ENCODE results near the gene CCL4L2.
"Not testable (repeated sequence)": the region's sequence is repeated elsewhere in the genome, so short reads cannot be mapped to it uniquely, and the experiment has no call there.

CCL4L2 gene

GRCh38 chr17:36210439-36211211 lies at the start of gene CCL4L2:
TSS of gene CCL4L2 (plus strand) at chr17:36211063.
- H3K9ac ChIP-seq (ENCODE audit: low read length) = not testable (repeated sequence)

DNA sequence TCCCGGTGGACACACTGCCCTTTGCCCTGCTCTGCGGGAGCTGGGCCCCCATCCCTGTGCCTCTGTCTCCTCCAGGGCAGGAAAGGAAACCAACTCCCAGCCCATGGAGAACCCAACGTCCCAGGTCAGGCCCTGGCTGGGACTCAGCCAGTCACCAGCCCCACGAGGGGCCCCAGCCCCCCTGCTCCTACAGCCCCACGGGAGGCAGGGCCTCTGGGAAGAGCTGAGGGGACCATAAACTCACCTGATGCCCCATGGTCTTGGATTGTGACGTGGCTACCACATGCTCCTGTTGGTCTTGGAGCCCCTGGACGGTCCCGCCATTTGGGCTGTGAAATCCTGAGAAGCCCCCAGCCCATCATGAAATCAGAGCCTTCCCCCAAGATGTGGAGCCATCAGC lies 42.0 kb upstream of the CCL4L2 start:
- not testable (repeated sequence) for H3K9me3 ChIP-seq (ENCODE audit: control insufficient read depth, insufficient read depth, low read depth, low read length); H3K27ac ChIP-seq (ENCODE audit: low read depth, low read length); H3K4me3 ChIP-seq (ENCODE audit: low read depth, low read length); H3K4me1 ChIP-seq (ENCODE audit: control insufficient read depth, insufficient read depth, low read length); H3K9ac ChIP-seq (ENCODE audit: low read length); H3K27me3 ChIP-seq (ENCODE audit: control insufficient read depth, insufficient read depth, low read length); H3K36me3 ChIP-seq (ENCODE audit: control insufficient read depth, insufficient read depth, low read length)

More at GRCh38 chr17:36210439-36211211, at the start of gene CCL4L2:
- H3K4me1 ChIP-seq (ENCODE audit: control insufficient read depth, insufficient read depth, low read length); H3K27me3 ChIP-seq (ENCODE audit: control insufficient read depth, insufficient read depth, low read length); H3K4me3 ChIP-seq (ENCODE audit: low read depth, low read length); H3K27ac ChIP-seq (ENCODE audit: low read depth, low read length); H3K9me3 ChIP-seq (ENCODE audit: control insufficient read depth, insufficient read depth, low read depth, low read length); H3K36me3 ChIP-seq (ENCODE audit: control insufficient read depth, insufficient read depth, low read length): not testable (repeated sequence)

- H3K36me3 ChIP-seq (ENCODE audit: control insufficient read depth, insufficient read depth, low read length); H3K27me3 ChIP-seq (ENCODE audit: control insufficient read depth, insufficient read depth, low read length); H3K9ac ChIP-seq (ENCODE audit: low read length); H3K4me1 ChIP-seq (ENCODE audit: control insufficient read depth, insufficient read depth, low read length); H3K27ac ChIP-seq (ENCODE audit: low read depth, low read length); H3K9me3 ChIP-seq (ENCODE audit: control insufficient read depth, insufficient read depth, low read depth, low read length); H3K4me3 ChIP-seq (ENCODE audit: low read depth, low read length): not testable (repeated sequence)
Measured at GRCh38 chr17:36176536-36176935, 34.3 kb upstream of the CCL4L2 start, which contains the start of gene TBC1D3B. TSS of gene TBC1D3B (minus strand) at chr17:36176636. CDS start at chr17:36175050, 1,586 bp downstream.

DNA sequence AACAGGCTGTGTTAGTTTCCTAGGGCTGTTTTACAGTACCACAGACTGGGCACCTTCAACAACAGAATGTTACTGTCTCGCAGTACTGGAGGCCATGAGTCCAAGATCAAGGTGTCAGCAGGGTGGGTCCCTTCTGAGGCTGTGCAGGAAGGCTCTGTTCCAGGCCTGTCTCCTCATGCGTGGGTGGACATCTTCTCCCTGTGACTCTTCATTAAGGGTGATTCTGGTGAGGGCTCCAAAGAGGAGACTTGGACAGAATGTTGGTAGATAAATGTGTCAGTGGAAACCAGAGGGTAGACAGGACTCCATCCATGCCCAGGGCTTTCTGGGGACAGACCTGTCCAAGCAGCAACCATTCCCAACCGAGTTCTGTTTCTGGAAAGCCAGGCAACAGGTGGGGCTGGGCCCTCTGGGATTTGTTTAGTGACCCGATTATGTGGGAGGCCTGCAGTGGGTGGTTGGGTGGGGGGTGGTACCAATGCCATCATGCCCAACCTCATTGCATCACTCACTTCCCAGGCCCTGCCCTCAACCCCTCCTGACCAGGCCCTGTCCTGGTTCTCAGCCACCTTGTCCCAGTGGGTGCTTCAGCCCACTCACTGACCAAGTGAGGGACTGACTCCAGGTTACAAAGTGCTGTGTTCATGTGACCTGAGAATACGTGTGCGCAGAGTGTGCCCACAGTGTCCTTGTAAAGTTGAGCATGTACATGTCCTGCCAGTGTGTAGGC lies 29.3 kb upstream of the CCL4L2 start:
- not testable (repeated sequence) for H3K4me3 ChIP-seq (ENCODE audit: low read depth, low read length); H3K27ac ChIP-seq (ENCODE audit: low read depth, low read length); H3K9ac ChIP-seq (ENCODE audit: low read length); H3K9me3 ChIP-seq (ENCODE audit: control insufficient read depth, insufficient read depth, low read depth, low read length); H3K36me3 ChIP-seq (ENCODE audit: control insufficient read depth, insufficient read depth, low read length); H3K4me1 ChIP-seq (ENCODE audit: control insufficient read depth, insufficient read depth, low read length)
- H3K27me3 ChIP-seq (ENCODE audit: control insufficient read depth, insufficient read depth, low read length) = peaks cover 24% of the 10 kb centered on the region

GRCh38 chr17:36182176-36183000 lies 28.5 kb upstream of the CCL4L2 start:
- H3K36me3 ChIP-seq (ENCODE audit: control insufficient read depth, insufficient read depth, low read length) = no peaks in the 10 kb centered on the region
- peaks cover 4% of the 10 kb centered on the region; the same call in 1 of the 2 replicates for H3K4me1 ChIP-seq (ENCODE audit: control insufficient read depth, insufficient read depth, low read length)
- H3K9me3 ChIP-seq (ENCODE audit: control insufficient read depth, insufficient read depth, low read depth, low read length) = no peaks in the 10 kb centered on the region
- H3K27ac ChIP-seq (ENCODE audit: low read depth, low read length) = no peak overlapping the region
- H3K4me3 ChIP-seq (ENCODE audit: low read depth, low read length) = peak overlapping the region; percentile 57
- peaks cover 24% of the 10 kb centered on the region for H3K27me3 ChIP-seq (ENCODE audit: control insufficient read depth, insufficient read depth, low read length)
- H3K9ac ChIP-seq (ENCODE audit: low read length) = no peak overlapping the region

GRCh38 chr17:36183001-36183971 lies 27.6 kb upstream of the CCL4L2 start:
- H3K27me3 ChIP-seq (ENCODE audit: control insufficient read depth, insufficient read depth, low read length) = peaks cover 24% of the 10 kb centered on the region
- no peaks in the 10 kb centered on the region for H3K9me3 ChIP-seq (ENCODE audit: control insufficient read depth, insufficient read depth, low read depth, low read length)
- no peak overlapping the region for H3K9ac ChIP-seq (ENCODE audit: low read length)
- H3K27ac ChIP-seq (ENCODE audit: low read depth, low read length) = no peak overlapping the region
- H3K4me1 ChIP-seq (ENCODE audit: control insufficient read depth, insufficient read depth, low read length) = peaks cover 4% of the 10 kb centered on the region; the same call in 1 of the 2 replicates
- peak overlapping the region; percentile 57 for H3K4me3 ChIP-seq (ENCODE audit: low read depth, low read length)
- H3K36me3 ChIP-seq (ENCODE audit: control insufficient read depth, insufficient read depth, low read length) = no peaks in the 10 kb centered on the region

DNA sequence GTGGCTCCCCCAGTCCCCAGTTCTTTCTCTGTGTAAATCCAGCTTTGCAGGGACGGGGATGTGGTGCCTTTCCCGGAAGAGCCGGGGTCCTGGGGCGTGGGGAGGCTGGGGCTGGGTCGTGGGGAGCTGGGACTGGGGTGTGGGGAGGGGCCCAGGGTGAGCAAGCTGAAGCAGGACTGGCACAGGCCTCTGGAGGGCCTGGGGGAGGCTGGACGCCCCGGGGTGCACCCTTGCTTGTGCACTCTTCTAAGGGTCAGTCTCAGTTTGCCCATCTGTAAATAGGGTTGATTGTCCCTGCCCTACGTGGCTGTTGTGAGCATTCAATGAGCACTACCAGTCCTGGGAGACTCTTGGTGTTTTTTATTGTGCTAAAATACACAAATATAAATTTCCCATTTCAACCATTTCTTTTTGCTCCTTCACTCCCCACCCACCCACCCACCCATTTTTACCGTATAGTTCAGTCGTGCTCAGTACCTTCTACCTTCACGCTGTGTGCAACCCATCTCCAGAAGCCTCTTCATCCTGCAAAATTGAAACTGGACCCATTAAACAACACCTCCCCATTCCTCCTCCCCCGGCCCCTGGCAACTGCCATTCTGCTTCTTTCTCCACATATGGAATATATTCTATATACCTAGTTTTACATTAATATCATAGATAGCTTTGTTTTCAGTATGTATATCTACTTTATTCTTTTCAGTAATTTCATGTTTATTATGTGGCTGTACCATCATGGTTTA lies 26.7 kb upstream of the CCL4L2 start:
- H3K27me3 ChIP-seq (ENCODE audit: control insufficient read depth, insufficient read depth, low read length) = peaks cover 24% of the 10 kb centered on the region
- no peak overlapping the region for H3K27ac ChIP-seq (ENCODE audit: low read depth, low read length)
- H3K4me1 ChIP-seq (ENCODE audit: control insufficient read depth, insufficient read depth, low read length) = peaks cover 4% of the 10 kb centered on the region; the same call in 1 of the 2 replicates
- no peaks in the 10 kb centered on the region for H3K36me3 ChIP-seq (ENCODE audit: control insufficient read depth, insufficient read depth, low read length)
- no peaks in the 10 kb centered on the region for H3K9me3 ChIP-seq (ENCODE audit: control insufficient read depth, insufficient read depth, low read depth, low read length)
- peak overlapping the region; percentile 57 for H3K4me3 ChIP-seq (ENCODE audit: low read depth, low read length)
- H3K9ac ChIP-seq (ENCODE audit: low read length) = no peak overlapping the region

DNA sequence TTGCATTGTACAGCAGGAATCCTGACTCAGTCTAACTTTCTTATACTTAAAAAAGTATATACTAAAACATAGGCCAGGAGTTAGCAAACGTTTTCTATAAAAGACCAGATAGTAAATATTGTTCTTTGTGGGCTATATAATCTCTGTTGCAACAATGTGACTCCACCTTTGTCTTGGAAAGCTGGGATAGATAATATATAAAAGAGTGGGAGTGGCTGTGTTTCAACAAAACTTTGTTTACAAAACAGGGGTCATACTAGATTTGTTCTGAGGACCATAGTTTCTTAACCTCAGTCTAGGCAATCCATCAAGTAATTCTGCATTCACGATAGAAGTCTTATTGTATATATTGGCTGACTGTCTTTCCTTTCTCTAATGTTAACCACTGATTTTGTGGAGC lies 25.4 kb upstream of the CCL4L2 start:
- no peak overlapping the region for H3K9ac ChIP-seq (ENCODE audit: low read length)

GRCh38 chr17:36186810-36187763 lies 23.8 kb upstream of the CCL4L2 start:
- not testable (repeated sequence) for H3K9ac ChIP-seq (ENCODE audit: low read length); H3K9me3 ChIP-seq (ENCODE audit: control insufficient read depth, insufficient read depth, low read depth, low read length); H3K4me3 ChIP-seq (ENCODE audit: low read depth, low read length); H3K27ac ChIP-seq (ENCODE audit: low read depth, low read length); H3K36me3 ChIP-seq (ENCODE audit: control insufficient read depth, insufficient read depth, low read length); H3K4me1 ChIP-seq (ENCODE audit: control insufficient read depth, insufficient read depth, low read length)
- peaks cover 12% of the 10 kb centered on the region for H3K27me3 ChIP-seq (ENCODE audit: control insufficient read depth, insufficient read depth, low read length)

More for the DNA sequence above, 25.4 kb upstream of the CCL4L2 start:
- Histone ChIP-seq H3K9me3 (ENCODE audit: control insufficient read depth, insufficient read depth, low read depth, low read length) (no peaks in the 10 kb centered on the region), H3K36me3 (ENCODE audit: control insufficient read depth, insufficient read depth, low read length) (no peaks in the 10 kb centered on the region), H3K27ac (ENCODE audit: low read depth, low read length) (no peak overlapping the region), H3K27me3 (ENCODE audit: control insufficient read depth, insufficient read depth, low read length) (peaks cover 24% of the 10 kb centered on the region), H3K4me3 (ENCODE audit: low read depth, low read length) (no peak overlapping the region), H3K4me1 (ENCODE audit: control insufficient read depth, insufficient read depth, low read length) (peaks cover 4% of the 10 kb centered on the region; the same call in 1 of the 2 replicates)
